Activated naive CD8-positive, alpha-beta T cell (primary cell): ENCODE measurements around the gene XRRA1.

Source experiments
- H3K27ac Mint-ChIP-seq: one replicate; pipeline ENCODE4 v1.8.0; 2021; ENCODE audit warnings: mixed read lengths
- H3K27me3 Mint-ChIP-seq: one replicate; pipeline ENCODE4 v1.8.0; 2021; ENCODE audit warnings: mixed read lengths
- H3K36me3 Mint-ChIP-seq: one replicate; pipeline ENCODE4 v1.8.0; 2021; ENCODE audit warnings: mixed read lengths
- H3K4me1 Mint-ChIP-seq: one replicate; pipeline ENCODE4 v1.8.0; 2021; ENCODE audit warnings: low read depth, mixed read lengths
- H3K4me3 Mint-ChIP-seq: one replicate; pipeline ENCODE4 v1.8.0; 2021; ENCODE audit warnings: mild to moderate bottlenecking, mixed read lengths
- H3K9me3 Mint-ChIP-seq: one replicate; pipeline ENCODE4 v1.8.0; 2021; ENCODE audit warnings: low read depth, mixed read lengths

Gene XRRA1

GRCh38 chr11:74791333-74792100 lies 157.4 kb downstream of the XRRA1 start:
- H3K27me3 Mint-ChIP-seq = no peaks in the 10 kb centered on the region
- H3K27ac Mint-ChIP-seq = no peak overlapping the region
- peaks cover 4% of the 10 kb centered on the region for H3K4me1 Mint-ChIP-seq
- no peak overlapping the region for H3K4me3 Mint-ChIP-seq
- H3K36me3 Mint-ChIP-seq = peaks cover 32% of the 10 kb centered on the region
- H3K9me3 Mint-ChIP-seq = no peaks in the 10 kb centered on the region
